ENCODE results near the gene PCBP3.

Gene PCBP3

DNA sequence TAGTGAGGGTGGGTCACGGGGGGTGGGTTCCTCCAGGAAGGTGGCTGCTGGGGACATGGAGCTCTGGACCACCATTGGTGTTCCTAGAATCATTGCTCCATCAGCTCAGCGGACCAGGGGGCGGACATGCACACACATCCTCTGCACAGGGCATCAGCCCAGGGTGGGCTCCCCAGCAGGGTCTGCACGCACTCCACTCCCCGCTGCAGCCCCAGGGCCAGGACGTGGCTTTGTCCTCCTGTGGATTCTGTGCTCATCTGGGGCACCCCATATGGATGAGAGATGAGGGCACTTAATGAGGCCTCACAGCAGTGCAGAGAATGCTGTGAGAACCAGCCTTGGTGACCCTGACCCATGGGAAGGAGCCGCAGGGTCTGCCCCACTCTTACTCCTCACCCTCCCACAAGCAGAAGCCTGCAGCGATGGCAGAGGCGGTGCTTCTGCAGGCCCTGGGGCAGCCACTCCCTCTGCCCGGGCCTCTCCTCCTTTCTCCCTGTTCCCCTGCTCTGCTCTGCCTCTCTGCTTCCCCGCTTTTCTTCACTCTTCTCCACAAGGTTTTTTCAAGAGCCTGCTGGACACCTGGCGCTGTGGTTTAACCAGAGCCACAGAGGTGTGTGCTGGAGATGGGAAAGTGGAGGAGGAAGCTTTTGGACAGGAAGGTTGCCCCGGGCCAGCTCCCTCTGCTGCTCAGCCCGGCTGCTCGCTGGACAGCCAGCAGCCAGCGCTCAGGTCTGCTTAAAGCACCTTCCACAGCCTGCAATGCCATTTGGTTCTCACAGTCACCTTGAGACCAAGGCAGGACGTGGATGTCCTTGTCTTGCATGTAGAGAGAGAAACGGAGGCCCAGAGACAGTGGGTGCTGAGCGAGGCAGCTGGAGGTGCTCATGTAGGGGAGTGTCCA lies 26.3 kb upstream of the PCBP3 start:
- H3K4me2 ChIP-seq (ENCODE audit: insufficient read depth, low read length) = no peak overlapping the region
- H3K4me1 ChIP-seq (ENCODE audit: insufficient read depth, low read length) = peaks cover 40% of the 10 kb centered on the region
- H3K36me3 ChIP-seq (ENCODE audit: insufficient read depth, low read length) = no peaks in the 10 kb centered on the region
- H3K79me2 ChIP-seq (ENCODE audit: insufficient read depth, low read length) = no peaks in the 10 kb centered on the region
- ATAC-seq (ENCODE audit: insufficient read depth, low read depth) (no peak), DNase-seq (no peak)
- TF ChIP-seq EZH2 (IDR thresholded peaks at IDR 0.05; ENCODE audit: borderline replicate concordance, low read depth, low read length, severe bottlenecking) = no peak
- TF ChIP-seq, protein P1, sequence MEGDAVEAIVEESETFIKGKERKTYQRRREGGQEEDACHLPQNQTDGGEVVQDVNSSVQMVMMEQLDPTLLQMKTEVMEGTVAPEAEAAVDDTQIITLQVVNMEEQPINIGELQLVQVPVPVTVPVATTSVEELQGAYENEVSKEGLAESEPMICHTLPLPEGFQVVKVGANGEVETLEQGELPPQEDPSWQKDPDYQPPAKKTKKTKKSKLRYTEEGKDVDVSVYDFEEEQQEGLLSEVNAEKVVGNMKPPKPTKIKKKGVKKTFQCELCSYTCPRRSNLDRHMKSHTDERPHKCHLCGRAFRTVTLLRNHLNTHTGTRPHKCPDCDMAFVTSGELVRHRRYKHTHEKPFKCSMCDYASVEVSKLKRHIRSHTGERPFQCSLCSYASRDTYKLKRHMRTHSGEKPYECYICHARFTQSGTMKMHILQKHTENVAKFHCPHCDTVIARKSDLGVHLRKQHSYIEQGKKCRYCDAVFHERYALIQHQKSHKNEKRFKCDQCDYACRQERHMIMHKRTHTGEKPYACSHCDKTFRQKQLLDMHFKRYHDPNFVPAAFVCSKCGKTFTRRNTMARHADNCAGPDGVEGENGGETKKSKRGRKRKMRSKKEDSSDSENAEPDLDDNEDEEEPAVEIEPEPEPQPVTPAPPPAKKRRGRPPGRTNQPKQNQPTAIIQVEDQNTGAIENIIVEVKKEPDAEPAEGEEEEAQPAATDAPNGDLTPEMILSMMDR (IDR thresholded peaks at IDR 0.05; ENCODE audit: borderline replicate concordance, extremely low read depth, low read length, poor library complexity, severe bottlenecking) = no peak
- peak overlapping the region; percentile 59; the same call in 1 of the 2 replicates for H3K27ac ChIP-seq (ENCODE audit: low read length)
- no peaks in the 10 kb centered on the region for H3K9me3 ChIP-seq (ENCODE audit: insufficient read depth, low read length, severe bottlenecking)
- H3K27me3 ChIP-seq (ENCODE audit: insufficient read depth, low read length, poor library complexity) = no peaks in the 10 kb centered on the region
- H3K9ac ChIP-seq (ENCODE audit: low read depth, low read length) = no peak overlapping the region
- H4K20me1 ChIP-seq (ENCODE audit: insufficient read depth, low read length) = no peaks in the 10 kb centered on the region
- 0 out of 2 replicates have a peak overlapping the region, but pooled peaks have one; percentile 23 for H2AFZ ChIP-seq (ENCODE audit: low read depth, low read length)
- H3K4me3 ChIP-seq (ENCODE audit: low read depth in 1 of 2, low read length in 2 of 2) = no peak overlapping the region

DNA sequence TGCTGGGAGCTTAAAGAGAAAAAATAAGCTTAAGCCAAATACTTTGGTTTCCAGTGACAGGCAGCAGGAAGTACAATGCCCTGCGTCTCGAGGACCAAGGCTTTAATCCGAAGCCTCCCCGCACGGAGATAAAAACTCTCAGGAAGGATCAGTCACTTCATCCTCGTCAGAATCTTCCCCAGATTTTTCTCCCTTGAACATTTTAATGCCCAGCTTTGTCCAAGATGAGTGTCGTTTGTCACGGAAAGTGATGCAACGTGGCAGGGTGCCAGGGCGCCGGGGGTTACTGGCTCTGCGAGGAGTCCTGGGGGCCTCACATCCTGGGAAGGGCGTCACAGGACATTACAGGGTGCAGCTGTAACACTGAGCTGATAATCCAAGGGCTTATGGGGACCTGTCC lies 25.2 kb upstream of the PCBP3 start:
- H3K27me3 ChIP-seq (ENCODE audit: insufficient read depth, low read length, poor library complexity) = no peaks in the 10 kb centered on the region
- TF ChIP-seq, protein P1 (IDR thresholded peaks at IDR 0.05; ENCODE audit: borderline replicate concordance, extremely low read depth, low read length, poor library complexity, severe bottlenecking) = no peak
- H2AFZ ChIP-seq (ENCODE audit: low read depth, low read length) = no peak overlapping the region
- H3K4me3 ChIP-seq (ENCODE audit: low read depth in 1 of 2, low read length in 2 of 2) = no peak overlapping the region
- DNase-seq (no peak), ATAC-seq (ENCODE audit: insufficient read depth, low read depth) (no peak)
- H3K9ac ChIP-seq (ENCODE audit: low read depth, low read length) = no peak overlapping the region
- no peaks in the 10 kb centered on the region for H3K79me2 ChIP-seq (ENCODE audit: insufficient read depth, low read length)
- peaks cover 48% of the 10 kb centered on the region for H3K4me1 ChIP-seq (ENCODE audit: insufficient read depth, low read length)
- no peak overlapping the region for H3K4me2 ChIP-seq (ENCODE audit: insufficient read depth, low read length)
- H3K27ac ChIP-seq (ENCODE audit: low read length) = peak overlapping the region; percentile 59; the same call in 1 of the 2 replicates
- no peaks in the 10 kb centered on the region for H3K36me3 ChIP-seq (ENCODE audit: insufficient read depth, low read length)
- H3K9me3 ChIP-seq (ENCODE audit: insufficient read depth, low read length, severe bottlenecking) = no peaks in the 10 kb centered on the region
- no peaks in the 10 kb centered on the region for H4K20me1 ChIP-seq (ENCODE audit: insufficient read depth, low read length)

DNA sequence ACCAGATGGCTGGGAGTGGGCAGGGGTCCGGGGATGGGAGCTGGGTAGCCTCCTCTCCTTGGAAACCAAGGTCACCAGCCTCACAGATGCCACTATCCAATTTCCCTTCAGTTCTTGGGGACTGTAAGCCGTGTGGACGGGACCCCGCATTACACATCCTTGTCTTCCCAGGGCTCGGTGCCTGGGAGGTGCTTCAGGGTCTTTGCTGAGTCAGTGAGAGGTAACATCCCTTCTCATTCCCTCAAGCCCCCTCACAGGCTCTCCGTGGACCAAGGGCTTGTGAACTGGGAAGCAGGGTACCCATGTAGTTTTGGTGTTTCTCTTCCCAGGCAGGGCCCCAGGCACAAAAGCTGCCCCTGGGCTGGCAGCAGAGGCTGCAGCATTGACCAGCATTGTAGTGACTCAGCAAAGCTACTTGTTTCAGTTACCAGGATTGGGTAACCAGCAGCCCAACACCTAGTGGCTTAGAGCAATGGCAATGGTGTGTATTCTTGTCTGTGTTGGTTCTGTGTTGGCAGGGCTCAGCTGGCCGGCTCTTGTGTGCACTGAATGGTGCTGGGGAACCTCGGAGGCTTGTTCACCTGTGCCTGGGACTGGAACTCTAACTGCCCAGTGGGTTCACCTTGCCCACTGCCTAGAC lies 24.6 kb upstream of the PCBP3 start:
- H3K27ac ChIP-seq (ENCODE audit: low read length) = no peak overlapping the region
- no peaks in the 10 kb centered on the region for H3K36me3 ChIP-seq (ENCODE audit: insufficient read depth, low read length)
- no peak overlapping the region for H3K4me2 ChIP-seq (ENCODE audit: insufficient read depth, low read length)
- no peaks in the 10 kb centered on the region for H3K79me2 ChIP-seq (ENCODE audit: insufficient read depth, low read length)
- H3K4me3 ChIP-seq (ENCODE audit: low read depth in 1 of 2, low read length in 2 of 2) = no peak overlapping the region
- no peak overlapping the region for H2AFZ ChIP-seq (ENCODE audit: low read depth, low read length)
- H3K4me1 ChIP-seq (ENCODE audit: insufficient read depth, low read length) = peaks cover 42% of the 10 kb centered on the region
- H3K27me3 ChIP-seq (ENCODE audit: insufficient read depth, low read length, poor library complexity) = no peaks in the 10 kb centered on the region
- TF ChIP-seq, protein P1 (IDR thresholded peaks at IDR 0.05; ENCODE audit: borderline replicate concordance, extremely low read depth, low read length, poor library complexity, severe bottlenecking) = no peak
- TF ChIP-seq EZH2 (IDR thresholded peaks at IDR 0.05; ENCODE audit: borderline replicate concordance, low read depth, low read length, severe bottlenecking) = no peak
- H4K20me1 ChIP-seq (ENCODE audit: insufficient read depth, low read length) = no peaks in the 10 kb centered on the region
- no peak for DNase-seq
- H3K9me3 ChIP-seq (ENCODE audit: insufficient read depth, low read length, severe bottlenecking) = no peaks in the 10 kb centered on the region
- H3K9ac ChIP-seq (ENCODE audit: low read depth, low read length) = no peak overlapping the region
- ATAC-seq (ENCODE audit: insufficient read depth, low read depth) = no peak
